Prostate gland (tissue), 2 donors: ENCODE data around the gene HECA.

Experiments used
- POLR2A ChIP-seq: fragments of 450-650 bp; IDR thresholded peaks from one replicate; pipeline ENCODE4 v1.6.1; 2016; ENCODE audit warnings: antibody characterized with exemption, mild to moderate bottlenecking
- POLR2AphosphoS5 ChIP-seq: sonication (generic); formaldehyde crosslinking; IDR thresholded peaks from one replicate; pipeline ENCODE4 v1.6.1; 2017; ENCODE audit warnings: antibody characterized with exemption
- TF ChIP-seq, protein P1 (sequence below), 4 experiments: fragments of 200-600 bp in 2 of 4; fragments of 450-650 bp in 2 of 4; sonication (generic) in 2 of 4; IDR thresholded peaks; 1 replicate in 3 of 4; 2 replicates in 1 of 4; pipeline ENCODE4 v1.5.1; 2016 to 2019; ENCODE audit warnings: antibody characterized with exemption in 4 of 4, mild to moderate bottlenecking in 2 of 4, moderate library complexity in 2 of 4

DNA sequence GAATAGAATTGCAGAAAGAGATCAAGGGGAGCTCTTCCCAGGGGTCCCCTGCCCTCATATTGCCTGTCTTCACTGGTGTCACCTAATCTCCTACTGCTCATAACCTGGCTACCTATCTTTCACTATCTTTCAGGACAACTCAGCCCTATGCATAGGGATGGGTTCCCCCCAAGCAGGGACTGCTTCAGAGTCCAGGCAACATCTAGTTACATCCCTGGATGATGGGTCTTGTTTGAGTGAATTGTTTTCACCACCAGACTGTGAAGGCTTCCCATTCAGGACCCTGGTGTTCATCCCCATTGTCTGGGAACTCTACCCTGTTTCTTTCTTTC, 850 bp upstream of the HECA start:
- no peak for TF ChIP-seq POLR2A
- TF ChIP-seq, protein P1, sequence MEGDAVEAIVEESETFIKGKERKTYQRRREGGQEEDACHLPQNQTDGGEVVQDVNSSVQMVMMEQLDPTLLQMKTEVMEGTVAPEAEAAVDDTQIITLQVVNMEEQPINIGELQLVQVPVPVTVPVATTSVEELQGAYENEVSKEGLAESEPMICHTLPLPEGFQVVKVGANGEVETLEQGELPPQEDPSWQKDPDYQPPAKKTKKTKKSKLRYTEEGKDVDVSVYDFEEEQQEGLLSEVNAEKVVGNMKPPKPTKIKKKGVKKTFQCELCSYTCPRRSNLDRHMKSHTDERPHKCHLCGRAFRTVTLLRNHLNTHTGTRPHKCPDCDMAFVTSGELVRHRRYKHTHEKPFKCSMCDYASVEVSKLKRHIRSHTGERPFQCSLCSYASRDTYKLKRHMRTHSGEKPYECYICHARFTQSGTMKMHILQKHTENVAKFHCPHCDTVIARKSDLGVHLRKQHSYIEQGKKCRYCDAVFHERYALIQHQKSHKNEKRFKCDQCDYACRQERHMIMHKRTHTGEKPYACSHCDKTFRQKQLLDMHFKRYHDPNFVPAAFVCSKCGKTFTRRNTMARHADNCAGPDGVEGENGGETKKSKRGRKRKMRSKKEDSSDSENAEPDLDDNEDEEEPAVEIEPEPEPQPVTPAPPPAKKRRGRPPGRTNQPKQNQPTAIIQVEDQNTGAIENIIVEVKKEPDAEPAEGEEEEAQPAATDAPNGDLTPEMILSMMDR (IDR thresholded peaks at IDR 0.05), result no peak
- TF ChIP-seq POLR2AphosphoS5, result no peak
